Measurements from ENCODE around the gene JPT2. TPM values are rescaled to one million over a fixed set of nuclear protein-coding genes. Genes with fewer than 3 reads are reported as not detected.

The JPT2 gene
- total and polyA plus RNA-seq, 5 donors = 11.9 to 38.3 (median 23.0) TPM

Small RNA genes lying within 50 kb of the gene (microRNA-seq; reads per million reads assigned to microRNA genes)
- gene MIR3177 = 0.54 to 2.5 reads per million in 2 donors

Other genes with a start within 250 kb of the JPT2 start
- gene PERCC1, start 247.2 kb upstream of the JPT2 start, total RNA-seq = under 1 TPM in 1 of 4 donors, not detected in 3; 0.26 TPM
- 0.18 TPM for gene PERCC1, start 247.2 kb upstream of the JPT2 start, polyA plus RNA-seq
- 1 to 10 TPM in 2 of 4 donors, under 1 TPM in 2; 0.39 to 1.8 (median 0.89) TPM for gene CCDC154, start 233.7 kb upstream of the JPT2 start, total RNA-seq
- 0.50 TPM for gene CCDC154, start 233.7 kb upstream of the JPT2 start, polyA plus RNA-seq
- 10 to 100 TPM; 32.9 to 54.8 (median 49.0) TPM for gene CLCN7, start 203.3 kb upstream of the JPT2 start, total RNA-seq
- gene CLCN7, start 203.3 kb upstream of the JPT2 start, polyA plus RNA-seq = 35.7 TPM
- gene PTX4, start 189.3 kb upstream of the JPT2 start, total RNA-seq = under 1 TPM in 2 of 4 donors, not detected in 2; 0.18 to 0.28 TPM
- 0.09 TPM for gene PTX4, start 189.3 kb upstream of the JPT2 start, polyA plus RNA-seq
- 10 to 100 TPM; 21.2 to 29.2 (median 23.2) TPM for gene TELO2, start 184.9 kb upstream of the JPT2 start, total RNA-seq
- 24.6 TPM for gene TELO2, start 184.9 kb upstream of the JPT2 start, polyA plus RNA-seq
- gene TMEM204, start 144.6 kb upstream of the JPT2 start, total RNA-seq = 10 to 100 TPM; 19.0 to 22.1 (median 20.9) TPM
- gene TMEM204, start 144.6 kb upstream of the JPT2 start, polyA plus RNA-seq = 32.2 TPM
- 10 to 100 TPM in 3 of 4 donors, 1 to 10 TPM in 1; 9.7 to 14.2 (median 13.0) TPM for gene IFT140, start 66.2 kb upstream of the JPT2 start, total RNA-seq
- gene IFT140, start 66.2 kb upstream of the JPT2 start, polyA plus RNA-seq = 7.4 TPM
- gene CRAMP1, start 65.9 kb upstream of the JPT2 start, total RNA-seq = 10 to 100 TPM; 11.0 to 18.4 (median 13.7) TPM
- gene CRAMP1, start 65.9 kb upstream of the JPT2 start, polyA plus RNA-seq = 7.1 TPM
- gene MAPK8IP3, start 27.9 kb downstream of the JPT2 start, total RNA-seq = 10 to 100 TPM; 71.1 to 87.6 (median 79.8) TPM
- 69.3 TPM for gene MAPK8IP3, start 27.9 kb downstream of the JPT2 start, polyA plus RNA-seq
- 10 to 100 TPM; 36.5 to 55.4 (median 47.4) TPM for gene NME3, start 93.3 kb downstream of the JPT2 start, total RNA-seq
- 75.2 TPM for gene NME3, start 93.3 kb downstream of the JPT2 start, polyA plus RNA-seq
- gene EME2, start 94.5 kb downstream of the JPT2 start, total RNA-seq = 10 to 100 TPM in 2 of 4 donors, 1 to 10 TPM in 2; 8.1 to 11.3 (median 9.8) TPM
- 6.3 TPM for gene EME2, start 94.5 kb downstream of the JPT2 start, polyA plus RNA-seq
- 10 to 100 TPM; 53.3 to 80.0 (median 69.1) TPM for gene MRPS34, start 94.9 kb downstream of the JPT2 start, total RNA-seq
- gene MRPS34, start 94.9 kb downstream of the JPT2 start, polyA plus RNA-seq = 91.4 TPM
- 10 to 100 TPM; 24.5 to 41.3 (median 34.1) TPM for gene SPSB3, start 104.3 kb downstream of the JPT2 start, total RNA-seq
- gene SPSB3, start 104.3 kb downstream of the JPT2 start, polyA plus RNA-seq = 51.8 TPM
- gene NUBP2, start 104.7 kb downstream of the JPT2 start, total RNA-seq = 10 to 100 TPM; 33.1 to 39.1 (median 35.9) TPM
- gene NUBP2, start 104.7 kb downstream of the JPT2 start, polyA plus RNA-seq = 45.3 TPM
- not detected for gene IGFALS, start 115.4 kb downstream of the JPT2 start, total RNA-seq
- gene IGFALS, start 115.4 kb downstream of the JPT2 start, polyA plus RNA-seq = 0.05 TPM
- 100 to 1,000 TPM; 123 to 155 (median 141) TPM for gene HAGH, start 148.5 kb downstream of the JPT2 start, total RNA-seq
- 224 TPM for gene HAGH, start 148.5 kb downstream of the JPT2 start, polyA plus RNA-seq
- gene FAHD1, start 148.9 kb downstream of the JPT2 start, total RNA-seq = 10 to 100 TPM; 18.8 to 26.5 (median 22.6) TPM
- gene FAHD1, start 148.9 kb downstream of the JPT2 start, polyA plus RNA-seq = 46.4 TPM
- not detected for gene MEIOB, start 193.9 kb downstream of the JPT2 start, total RNA-seq
- not detected for gene MEIOB, start 193.9 kb downstream of the JPT2 start, polyA plus RNA-seq
- gene HS3ST6, start 240.1 kb downstream of the JPT2 start, total RNA-seq = not detected
- not detected for gene HS3ST6, start 240.1 kb downstream of the JPT2 start, polyA plus RNA-seq